CMK (cell line): ENCODE data around the gene IL1RAPL2.

Source experiments
- DNase-seq: peaks from one replicate; pipeline ENCODE4 v3.0.0-alpha.2; 2010; ENCODE audit warnings: low read depth

Gene IL1RAPL2

DNA sequence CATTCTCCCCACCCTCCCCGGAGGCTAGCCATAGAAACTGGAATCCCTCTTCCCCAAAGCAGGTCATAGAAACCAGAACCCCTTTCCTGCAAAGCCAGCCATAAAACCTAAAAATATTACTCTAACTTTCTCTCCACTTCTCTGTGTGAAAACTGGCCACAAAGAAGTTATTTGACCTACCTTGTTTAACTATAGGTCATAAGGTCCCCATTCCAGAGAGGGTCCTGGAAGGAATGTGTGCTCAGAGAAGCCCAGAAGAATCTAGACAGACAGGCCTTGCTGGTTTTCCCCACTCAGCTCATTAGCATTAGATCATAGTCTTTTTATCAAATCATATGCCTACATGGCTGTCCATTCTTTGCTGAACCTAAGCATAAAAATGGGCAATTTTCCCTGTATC, 707.3 kb downstream of the IL1RAPL2 start:
- DNase-seq, result no peak

- no peak for DNase-seq
These were observed 708.1 kb downstream of the IL1RAPL2 start for GRCh38 chrX:105274091-105274490.

GRCh38 chrX:105277132-105277531, 711.1 kb downstream of the IL1RAPL2 start:
- no peak for DNase-seq

DNA sequence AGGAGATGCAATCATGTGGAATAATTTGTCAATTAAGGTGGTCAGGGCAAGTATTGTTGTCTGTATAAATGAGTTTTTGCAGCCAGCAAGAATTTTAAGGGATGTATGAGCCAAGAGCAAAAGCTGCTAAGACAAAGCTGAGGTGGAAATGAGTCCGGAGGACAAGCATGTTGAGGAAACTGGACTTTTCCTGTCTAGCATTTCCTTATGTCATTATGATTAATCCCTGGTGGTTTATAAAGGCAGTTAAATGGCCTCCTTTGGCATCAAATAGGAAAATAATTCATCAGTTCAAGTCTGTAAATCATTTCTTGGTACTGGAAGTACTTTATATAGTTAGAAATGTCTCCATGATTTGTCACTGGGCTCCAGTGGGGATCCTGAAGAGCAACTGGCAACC, 716.1 kb downstream of the IL1RAPL2 start:
- DNase-seq, result no peak

GRCh38 chrX:105297041-105297440, 731.0 kb downstream of the IL1RAPL2 start:
- DNase-seq, result no peak

DNA sequence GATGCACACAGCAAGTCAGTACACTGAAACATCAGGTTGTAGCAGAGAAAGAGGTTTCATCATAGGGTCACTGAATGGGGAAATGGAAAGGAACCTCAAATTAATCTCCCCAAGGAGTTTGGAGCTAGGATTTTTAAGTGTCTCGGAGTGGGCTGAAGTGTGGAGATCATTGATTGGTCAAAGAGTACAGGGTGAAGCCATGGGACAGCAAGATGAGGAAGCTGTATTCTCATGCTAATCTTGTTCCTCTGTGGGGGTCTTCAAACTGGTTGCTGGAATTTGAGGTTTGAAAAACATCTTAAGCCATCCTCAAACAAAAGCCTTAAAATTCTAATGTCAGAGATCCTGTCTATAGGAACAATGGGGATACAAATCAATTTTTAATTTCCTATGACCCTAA, 733.3 kb downstream of the IL1RAPL2 start:
- no peak for DNase-seq

DNA sequence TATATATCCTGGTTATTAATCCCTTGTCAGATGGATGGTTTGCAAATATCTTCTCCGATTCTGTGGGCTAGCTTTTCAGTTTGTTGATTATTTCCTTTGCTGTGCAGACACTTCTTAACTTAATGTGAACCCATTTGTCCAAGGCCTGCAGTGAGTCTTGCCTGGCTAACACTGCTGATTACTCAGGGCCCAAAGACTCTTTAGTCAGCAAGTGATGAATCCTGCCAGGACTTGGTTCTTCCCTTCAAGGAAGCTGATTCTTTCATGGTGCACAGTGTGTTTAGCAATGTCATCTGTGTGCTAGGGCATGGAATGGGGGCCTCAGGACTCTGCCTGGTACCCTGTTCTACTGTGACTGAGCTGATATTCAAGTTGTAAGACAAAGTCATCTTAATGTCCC, 736.2 kb downstream of the IL1RAPL2 start:
- DNase-seq, result no peak

DNA sequence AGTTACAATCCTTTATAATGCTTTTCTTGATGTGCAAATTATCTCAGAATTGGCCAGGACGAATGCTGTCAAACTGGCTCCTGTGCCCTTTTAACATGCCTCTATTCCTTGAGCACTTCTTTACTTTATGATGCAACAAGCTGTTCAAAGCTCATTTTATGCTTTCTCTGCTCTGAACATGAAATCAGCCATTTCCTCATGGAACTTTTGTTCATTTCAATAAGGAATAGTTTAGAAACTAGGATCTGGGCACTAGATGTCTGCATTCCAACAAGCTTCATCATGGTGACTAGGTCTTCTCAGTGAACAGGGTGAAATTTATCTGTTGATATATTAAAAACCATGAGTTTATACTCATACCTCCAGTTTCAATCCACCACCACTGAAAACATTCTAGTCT, 741.8 kb downstream of the IL1RAPL2 start:
- DNase-seq, result no peak

- no peak for DNase-seq
These were observed 747.6 kb downstream of the IL1RAPL2 start for GRCh38 chrX:105313596-105313995.

DNA sequence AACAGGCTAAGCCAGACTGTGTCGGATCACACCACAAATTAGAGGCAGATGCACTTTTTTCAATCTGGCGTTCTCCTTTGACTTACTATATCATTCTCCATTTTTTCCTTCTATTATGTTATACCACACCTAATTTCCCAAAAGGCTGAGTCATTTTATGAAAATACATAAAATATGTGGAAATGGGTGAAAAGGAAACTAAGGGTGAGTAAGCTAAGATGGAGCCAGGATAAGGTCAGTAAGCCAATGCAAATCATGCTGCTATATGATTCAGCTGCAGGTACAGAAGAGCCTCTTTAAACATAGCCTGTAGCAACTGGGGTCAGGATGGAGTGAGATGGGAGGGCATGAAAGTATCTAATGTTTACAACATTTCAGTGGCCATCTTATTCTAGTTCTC, 748.5 kb downstream of the IL1RAPL2 start:
- no peak for DNase-seq

- DNase-seq, result no peak
These were observed 749.2 kb downstream of the IL1RAPL2 start for GRCh38 chrX:105315248-105315647.

GRCh38 chrX:105317117-105317516, 751.1 kb downstream of the IL1RAPL2 start:
- no peak for DNase-seq

- DNase-seq, result no peak
These were observed 757.9 kb downstream of the IL1RAPL2 start for GRCh38 chrX:105323928-105324327.

- no peak for DNase-seq
These were observed 762.8 kb downstream of the IL1RAPL2 start for GRCh38 chrX:105328773-105329172.

GRCh38 chrX:105331244-105331643, 765.2 kb downstream of the IL1RAPL2 start:
- no peak for DNase-seq

DNA sequence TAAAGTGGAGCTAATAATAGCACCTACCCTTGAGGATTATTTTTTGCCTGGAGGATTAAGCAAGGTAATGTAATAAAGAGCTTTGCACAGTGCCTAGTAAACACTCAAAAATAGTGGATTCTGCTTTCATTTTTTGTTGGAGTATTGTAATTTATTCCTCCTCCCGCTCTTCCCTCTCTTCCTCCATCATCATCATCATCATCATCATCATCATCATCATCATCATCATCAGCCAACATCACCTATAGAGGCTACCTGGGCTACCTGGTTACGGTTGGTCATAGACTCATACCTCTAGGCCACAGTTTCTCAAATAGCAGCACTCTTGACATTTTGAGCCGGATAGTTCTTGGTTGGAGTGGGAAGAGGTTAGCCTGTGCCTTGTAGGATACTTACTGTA, 781.4 kb downstream of the IL1RAPL2 start:
- DNase-seq, result no peak

DNA sequence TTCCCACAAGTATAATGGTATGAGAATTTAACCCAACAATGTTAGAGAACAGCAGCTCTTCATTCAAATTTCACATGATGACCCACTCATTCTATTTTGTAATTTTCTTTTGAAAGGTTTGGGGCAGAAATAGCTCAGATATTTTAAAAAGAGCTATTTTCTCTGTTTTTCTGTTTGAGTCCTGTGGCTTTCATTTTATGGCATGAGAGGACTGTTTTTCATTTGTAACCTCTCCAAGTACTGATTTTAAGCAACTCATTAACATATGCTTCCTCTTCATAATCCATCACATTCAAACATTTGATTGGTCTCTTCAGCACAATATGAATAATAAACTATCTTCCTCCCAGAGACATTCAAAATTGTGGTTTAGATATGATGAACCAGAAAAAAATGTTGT, 783.5 kb downstream of the IL1RAPL2 start:
- DNase-seq, result no peak

DNA sequence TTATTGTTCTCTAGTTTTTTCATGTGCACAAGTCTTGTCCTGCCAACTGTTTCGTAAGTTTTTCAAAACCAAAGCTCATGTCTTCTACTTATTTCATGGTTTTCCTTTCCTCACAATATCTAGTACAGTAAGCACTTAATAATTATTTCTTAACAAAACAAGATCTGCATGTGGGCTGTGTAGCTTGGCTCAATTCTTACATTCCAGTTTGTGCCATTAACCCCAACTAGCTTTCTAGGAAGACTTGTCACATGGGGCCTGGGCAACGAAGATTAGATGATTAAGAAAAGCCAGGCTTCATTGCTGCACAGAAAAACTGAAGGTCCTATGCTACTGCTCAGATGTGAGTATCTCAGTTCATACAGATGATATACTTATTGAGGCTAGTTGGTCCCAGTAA, 809.8 kb downstream of the IL1RAPL2 start:
- no peak for DNase-seq

DNA sequence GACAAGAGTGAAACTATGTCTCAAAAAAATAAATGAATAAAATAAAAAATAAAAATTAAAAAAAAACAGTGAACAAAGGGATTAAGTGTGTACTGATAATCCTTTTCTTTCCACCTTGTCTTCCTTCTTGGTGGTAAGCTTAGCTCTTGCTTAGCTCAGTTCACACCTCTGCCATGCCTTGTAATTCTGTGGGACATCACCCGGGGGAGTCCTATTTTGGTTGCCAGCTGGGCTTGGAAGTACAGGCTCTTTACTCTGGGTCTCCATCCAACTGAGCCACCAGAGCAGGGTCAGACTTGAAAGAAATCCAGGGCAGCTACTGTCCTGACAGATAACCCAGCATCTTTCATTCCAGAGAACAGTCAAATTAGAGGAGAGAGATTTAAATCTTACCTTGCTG, 858.7 kb downstream of the IL1RAPL2 start:
- no peak for DNase-seq

DNA sequence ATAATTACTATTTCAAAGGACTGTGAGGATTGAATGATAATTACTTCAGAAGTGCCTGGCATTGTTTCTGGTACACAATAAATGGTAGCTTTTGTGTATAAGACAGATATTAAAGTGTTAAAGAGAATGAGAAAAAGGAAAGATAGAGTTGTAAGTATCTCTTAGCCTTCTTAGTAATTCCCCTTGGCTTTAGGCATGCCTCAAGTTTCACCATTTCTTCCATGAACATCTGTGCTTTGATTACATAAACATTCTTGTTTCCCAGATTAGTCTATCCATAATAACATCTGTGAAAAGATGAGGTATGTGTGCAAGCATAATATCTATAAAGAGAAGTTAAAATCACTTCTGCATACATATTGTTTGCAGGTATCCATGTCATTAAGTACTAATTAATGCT, 885.4 kb downstream of the IL1RAPL2 start:
- DNase-seq, result no peak

DNA sequence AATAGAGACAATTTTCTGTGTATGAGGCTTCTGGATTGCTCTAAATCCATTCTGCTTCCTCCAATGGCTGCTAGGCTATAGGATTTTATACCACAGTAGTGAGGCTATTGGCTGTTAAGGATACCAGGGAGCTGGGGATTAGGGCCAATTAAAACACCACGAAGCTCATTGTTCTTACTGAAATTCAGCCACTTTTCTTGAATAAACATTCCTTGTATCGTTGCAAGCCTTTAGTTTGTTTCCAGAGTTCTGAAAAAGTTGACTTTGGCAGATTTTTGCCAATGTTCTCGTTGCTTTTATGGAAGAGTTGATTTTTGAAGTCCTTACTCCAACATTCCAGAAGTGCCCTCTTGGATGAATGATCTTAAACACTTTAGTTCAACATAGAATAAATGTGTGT, 892.8 kb downstream of the IL1RAPL2 start:
- no peak for DNase-seq

GRCh38 chrX:105460376-105460775, 894.4 kb downstream of the IL1RAPL2 start:
- no peak for DNase-seq

DNA sequence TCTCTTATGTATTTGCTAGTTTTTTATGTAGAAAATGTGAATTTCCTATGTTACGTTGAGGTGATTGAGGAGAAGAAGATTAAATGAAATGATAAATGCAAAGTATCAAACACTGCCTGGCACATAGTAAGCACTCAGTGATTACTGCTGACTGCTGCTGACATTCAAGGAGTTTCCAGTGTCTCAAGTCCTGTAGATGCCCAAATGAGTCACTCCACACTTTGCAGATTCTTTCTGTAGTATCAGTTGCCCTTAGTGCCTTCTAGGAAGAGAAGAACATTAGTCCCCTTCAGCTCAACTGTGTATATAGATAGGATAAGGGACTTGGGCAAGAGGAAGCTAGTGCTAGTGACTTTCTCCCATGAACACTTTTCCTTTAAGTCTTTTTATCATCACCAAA, 895.0 kb downstream of the IL1RAPL2 start:
- DNase-seq, result no peak

DNA sequence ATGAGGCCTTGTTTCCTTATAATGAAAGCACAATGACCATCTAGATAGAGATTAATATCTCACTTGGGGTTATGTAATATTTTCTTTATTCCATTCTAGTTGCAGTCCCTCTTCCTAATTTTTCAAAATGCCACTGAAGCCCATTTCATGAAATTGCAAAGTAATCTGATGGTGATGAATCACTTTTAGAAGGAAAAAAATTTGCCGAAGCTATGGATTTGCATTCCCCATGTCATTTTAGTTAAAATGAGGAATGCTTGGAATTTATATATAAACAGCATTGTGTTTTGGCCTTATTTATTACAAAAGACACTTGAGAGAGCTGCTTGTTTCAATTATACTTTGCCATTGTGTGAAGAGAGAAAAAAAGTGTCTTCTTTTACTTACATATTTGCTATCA, 896.2 kb downstream of the IL1RAPL2 start:
- no peak for DNase-seq

- no peak for DNase-seq
These were observed 897.5 kb downstream of the IL1RAPL2 start for GRCh38 chrX:105463473-105463872.
